ENCODE data around the gene LEPR. TPM values are rescaled to one million over a fixed set of nuclear protein-coding genes. Genes with fewer than 3 reads are reported as not detected.
A peak's percentile ranks its signal among the peaks of the same experiment; 100 is the strongest.
"Not testable (repeated sequence)": the region's sequence is repeated elsewhere in the genome, so short reads cannot be mapped to it uniquely, and the experiment has no call there.

The LEPR gene
- total RNA-seq (2014; rRNA removed; shearing (Covaris generic)), result 7.0 and 9.8 TPM in 2 replicates

GRCh38 chr1:65420590-65421350, at the start of gene LEPR, which contains the start of gene LEPROT:
Gene LEPR (plus strand): TSS chr1:65420668. CDS start chr1:65565566, 144,898 bp downstream.
Gene LEPROT (plus strand): TSS chr1:65420668. CDS start chr1:65420725, 57 bp downstream.
- peak; percentile 94 for DNase-seq
- no peaks in the 10 kb centered on the region for H3K36me3 ChIP-seq (replicated peaks; ENCODE audit: control insufficient read depth, insufficient read depth, low read length)
- H3K4me3 ChIP-seq (ENCODE audit: insufficient read depth, low read depth, low read length), result peak within 1 kb of the TSS; percentile 94
- no peaks in the 10 kb centered on the region for H3K27me3 ChIP-seq (ENCODE audit: control insufficient read depth, insufficient read depth, low read length)

- Histone ChIP-seq H3K27me3 (ENCODE audit: control insufficient read depth, insufficient read depth, low read length) (no peaks in the 10 kb centered on the region), H3K4me3 (ENCODE audit: insufficient read depth, low read depth, low read length) (no peak overlapping the region), H3K36me3 (replicated peaks; ENCODE audit: control insufficient read depth, insufficient read depth, low read length) (no peaks in the 10 kb centered on the region)
- no peak for DNase-seq
Observed at GRCh38 chr1:65371544-65371943, 48.9 kb upstream of the LEPR start.

GRCh38 chr1:65372557-65372956, 47.9 kb upstream of the LEPR start:
- H3K36me3 ChIP-seq (replicated peaks; ENCODE audit: control insufficient read depth, insufficient read depth, low read length), result no peaks in the 10 kb centered on the region
- H3K4me3 ChIP-seq (ENCODE audit: insufficient read depth, low read depth, low read length), result no peak overlapping the region
- no peak for DNase-seq
- H3K27me3 ChIP-seq (ENCODE audit: control insufficient read depth, insufficient read depth, low read length), result no peaks in the 10 kb centered on the region

GRCh38 chr1:65377496-65378246, 42.8 kb upstream of the LEPR start:
- Histone ChIP-seq H3K4me3 (ENCODE audit: insufficient read depth, low read depth, low read length) (no peak overlapping the region), H3K36me3 (replicated peaks; ENCODE audit: control insufficient read depth, insufficient read depth, low read length) (no peaks in the 10 kb centered on the region), H3K27me3 (ENCODE audit: control insufficient read depth, insufficient read depth, low read length) (no peaks in the 10 kb centered on the region)
- no peak for DNase-seq

- Histone ChIP-seq H3K36me3 (replicated peaks; ENCODE audit: control insufficient read depth, insufficient read depth, low read length) (no peaks in the 10 kb centered on the region), H3K27me3 (ENCODE audit: control insufficient read depth, insufficient read depth, low read length) (no peaks in the 10 kb centered on the region), H3K4me3 (ENCODE audit: insufficient read depth, low read depth, low read length) (no peak overlapping the region)
- no peak for DNase-seq
Observed at GRCh38 chr1:65378247-65378946, 42.1 kb upstream of the LEPR start.

- not testable (repeated sequence) for H3K4me3 ChIP-seq (ENCODE audit: insufficient read depth, low read depth, low read length); H3K27me3 ChIP-seq (ENCODE audit: control insufficient read depth, insufficient read depth, low read length); DNase-seq; H3K36me3 ChIP-seq (replicated peaks; ENCODE audit: control insufficient read depth, insufficient read depth, low read length)
Observed at GRCh38 chr1:65384426-65384825, 36.0 kb upstream of the LEPR start.

- no peak overlapping the region for H3K4me3 ChIP-seq (ENCODE audit: insufficient read depth, low read depth, low read length)
- H3K36me3 ChIP-seq (replicated peaks; ENCODE audit: control insufficient read depth, insufficient read depth, low read length), result no peaks in the 10 kb centered on the region
- DNase-seq, result no peak
Observed at GRCh38 chr1:65386439-65386838, 34.0 kb upstream of the LEPR start.

GRCh38 chr1:65387821-65388220, 32.6 kb upstream of the LEPR start:
- no peaks in the 10 kb centered on the region for H3K36me3 ChIP-seq (replicated peaks; ENCODE audit: control insufficient read depth, insufficient read depth, low read length)
- H3K4me3 ChIP-seq (ENCODE audit: insufficient read depth, low read depth, low read length), result no peak overlapping the region
- H3K27me3 ChIP-seq (ENCODE audit: control insufficient read depth, insufficient read depth, low read length), result no peaks in the 10 kb centered on the region
- no peak for DNase-seq

More at GRCh38 chr1:65386439-65386838, 34.0 kb upstream of the LEPR start:
- no peaks in the 10 kb centered on the region for H3K27me3 ChIP-seq (ENCODE audit: control insufficient read depth, insufficient read depth, low read length)

- no peaks in the 10 kb centered on the region for H3K27me3 ChIP-seq (ENCODE audit: control insufficient read depth, insufficient read depth, low read length)
- no peak for DNase-seq
- H3K4me3 ChIP-seq (ENCODE audit: insufficient read depth, low read depth, low read length), result no peak overlapping the region
- no peaks in the 10 kb centered on the region for H3K36me3 ChIP-seq (replicated peaks; ENCODE audit: control insufficient read depth, insufficient read depth, low read length)
Observed at GRCh38 chr1:65388908-65389695, 31.4 kb upstream of the LEPR start.

- H3K36me3 ChIP-seq (replicated peaks; ENCODE audit: control insufficient read depth, insufficient read depth, low read length), result no peaks in the 10 kb centered on the region
- no peaks in the 10 kb centered on the region for H3K27me3 ChIP-seq (ENCODE audit: control insufficient read depth, insufficient read depth, low read length)
- DNase-seq, result no peak
- H3K4me3 ChIP-seq (ENCODE audit: insufficient read depth, low read depth, low read length), result no peak overlapping the region
Observed at GRCh38 chr1:65392497-65392896, 28.0 kb upstream of the LEPR start.

- no peak overlapping the region for H3K4me3 ChIP-seq (ENCODE audit: insufficient read depth, low read depth, low read length)
- DNase-seq, result no peak
- no peaks in the 10 kb centered on the region for H3K27me3 ChIP-seq (ENCODE audit: control insufficient read depth, insufficient read depth, low read length)
- no peaks in the 10 kb centered on the region for H3K36me3 ChIP-seq (replicated peaks; ENCODE audit: control insufficient read depth, insufficient read depth, low read length)
Observed at GRCh38 chr1:65393347-65393746, 27.1 kb upstream of the LEPR start.

GRCh38 chr1:65393928-65394327, 26.5 kb upstream of the LEPR start:
- Histone ChIP-seq H3K27me3 (ENCODE audit: control insufficient read depth, insufficient read depth, low read length) (no peaks in the 10 kb centered on the region), H3K4me3 (ENCODE audit: insufficient read depth, low read depth, low read length) (no peak overlapping the region), H3K36me3 (replicated peaks; ENCODE audit: control insufficient read depth, insufficient read depth, low read length) (no peaks in the 10 kb centered on the region)
- DNase-seq, result no peak

- H3K4me3 ChIP-seq (ENCODE audit: insufficient read depth, low read depth, low read length), result no peak overlapping the region
- no peaks in the 10 kb centered on the region for H3K36me3 ChIP-seq (replicated peaks; ENCODE audit: control insufficient read depth, insufficient read depth, low read length)
- no peak for DNase-seq
Observed at GRCh38 chr1:65395887-65396612, 24.4 kb upstream of the LEPR start.

More at GRCh38 chr1:65395887-65396612, 24.4 kb upstream of the LEPR start:
- no peaks in the 10 kb centered on the region for H3K27me3 ChIP-seq (ENCODE audit: control insufficient read depth, insufficient read depth, low read length)
